ENCODE measurements around the gene IER3. TPM values are rescaled to one million over a fixed set of nuclear protein-coding genes. Genes with fewer than 3 reads are reported as not detected.

Gene IER3
- polyA plus RNA-seq, 3 donors: 30.6 to 188 (median 53.2) TPM

GRCh38 chr6:30732237-30732943, 12.0 kb downstream of the IER3 start:
- no peak overlapping the region for H3K4me3 Mint-ChIP-seq
- Histone ChIP-seq H3K9ac (ENCODE audit: insufficient read depth, low read length, poor library complexity, severe bottlenecking) (no peak overlapping the region), H3K27me3 (ENCODE audit: control insufficient read depth in 2 of 2, insufficient read depth in 2 of 2, low read length in 2 of 2) (no peaks in the 10 kb centered on the region), H3K9me3 (replicated peaks in 1 of 2; ENCODE audit: control insufficient read depth in 1 of 2, insufficient read depth in 1 of 2, low read length in 2 of 2) (no peaks in the 10 kb centered on the region), H3K4me2 (replicated peaks; ENCODE audit: extremely low read depth, low read length, poor library complexity, severe bottlenecking) (no peak overlapping the region), H3K79me2 (ENCODE audit: insufficient read depth, low read length) (peaks cover 6% of the 10 kb centered on the region), H3K27ac (ENCODE audit: low read depth in 1 of 2, low read length in 2 of 2) (no peak overlapping the region), H2AFZ (ENCODE audit: insufficient read depth, low read depth, low read length, poor library complexity, severe bottlenecking) (no peak overlapping the region), H3K36me3 (replicated peaks in 1 of 2; ENCODE audit: control insufficient read depth in 1 of 2, insufficient read depth in 2 of 2, low read length in 2 of 2) (peaks cover 23 to 76% of the 10 kb centered on the region in 2 donors), H4K20me1 (ENCODE audit: insufficient read depth, low read length) (peaks cover 48% of the 10 kb centered on the region), H3K4me3 (replicated peaks in 1 of 3; ENCODE audit: low read depth in 2 of 3, low read length in 3 of 3) (no peak overlapping the region), H3K4me1 (ENCODE audit: control insufficient read depth in 1 of 2, insufficient read depth in 2 of 2, low read length in 2 of 2) (peaks cover 36 to 38% of the 10 kb centered on the region in 2 donors)
- H3K9me3 Mint-ChIP-seq: peaks cover 0 to 2% (median 0%) of the 10 kb centered on the region in 7 donors
- H3K27me3 Mint-ChIP-seq (ENCODE audit: low read depth in 3 of 3): peaks cover 0 to 2% (median 0%) of the 10 kb centered on the region in 3 donors
- intact Hi-C loops (cut with micrococcal nuclease): no loop called here
- peaks cover 62 to 90% of the 10 kb centered on the region in 2 donors for H3K36me3 Mint-ChIP-seq
- H3K4me1 Mint-ChIP-seq: peaks cover 36% of the 10 kb centered on the region
- 94% methylated on average over 11 of the region's 12 CpGs for whole genome bisulfite sequencing (ENCODE audit: insufficient coverage)
- peak overlapping the region in 2 of 7 donors; percentile 18 to 23 for H3K27ac Mint-ChIP-seq
- DNase-seq: peak in 1 of 3 donors; percentile 26
- no peak for TF ChIP-seq CTCF (IDR thresholded peaks at IDR 0.05)

GRCh38 chr6:30730601-30731435, 13.5 kb downstream of the IER3 start:
- Histone ChIP-seq H3K27me3 (ENCODE audit: control insufficient read depth in 2 of 2, insufficient read depth in 2 of 2, low read length in 2 of 2) (no peaks in the 10 kb centered on the region), H2AFZ (ENCODE audit: insufficient read depth, low read depth, low read length, poor library complexity, severe bottlenecking) (peak overlapping the region; percentile 74), H3K27ac (ENCODE audit: low read depth in 1 of 2, low read length in 2 of 2) (peak overlapping the region in 1 of 2 donors; percentile 42), H3K4me2 (replicated peaks; ENCODE audit: extremely low read depth, low read length, poor library complexity, severe bottlenecking) (peak overlapping the region; percentile 78), H3K79me2 (ENCODE audit: insufficient read depth, low read length) (peaks cover 10% of the 10 kb centered on the region), H3K9me3 (replicated peaks in 1 of 2; ENCODE audit: control insufficient read depth in 1 of 2, insufficient read depth in 1 of 2, low read length in 2 of 2) (no peaks in the 10 kb centered on the region), H3K4me1 (ENCODE audit: control insufficient read depth in 1 of 2, insufficient read depth in 2 of 2, low read length in 2 of 2) (peaks cover 21 to 24% of the 10 kb centered on the region in 2 donors), H3K4me3 (replicated peaks in 1 of 3; ENCODE audit: low read depth in 2 of 3, low read length in 3 of 3) (peak overlapping the region; percentile 8 to 68 (median 37)), H3K9ac (ENCODE audit: insufficient read depth, low read length, poor library complexity, severe bottlenecking) (no peak overlapping the region), H4K20me1 (ENCODE audit: insufficient read depth, low read length) (peaks cover 50% of the 10 kb centered on the region), H3K36me3 (replicated peaks in 1 of 2; ENCODE audit: control insufficient read depth in 1 of 2, insufficient read depth in 2 of 2, low read length in 2 of 2) (peaks cover 29 to 88% of the 10 kb centered on the region in 2 donors)
- intact Hi-C loops (cut with micrococcal nuclease): loop anchor here in 1 of 2 donors (2.0 kb wide), 1 partner anchor 190 kb away; no protein-coding TSS in a partner anchor
- H3K9me3 Mint-ChIP-seq: peaks cover 0 to 2% (median 0%) of the 10 kb centered on the region in 7 donors
- H3K4me3 Mint-ChIP-seq: peak overlapping the region; percentile 73 to 83
- peaks cover 56 to 83% of the 10 kb centered on the region in 2 donors for H3K36me3 Mint-ChIP-seq
- WGBS (ENCODE audit: insufficient coverage): 41% methylated on average over 16 of the region's 30 CpGs
- DNase-seq: peak in 2 of 3 donors; percentile 68 to 72
- peaks cover 20% of the 10 kb centered on the region for H3K4me1 Mint-ChIP-seq
- H3K27me3 Mint-ChIP-seq (ENCODE audit: low read depth in 3 of 3): peaks cover 0 to 2% (median 0%) of the 10 kb centered on the region in 3 donors
- H3K27ac Mint-ChIP-seq: peak overlapping the region in 4 of 7 donors; percentile 37 to 83 (median 64)
- peak; percentile 60 for TF ChIP-seq CTCF (IDR thresholded peaks at IDR 0.05)
